Measurements from ENCODE around the gene GDF10. TPM values are rescaled to one million over a fixed set of nuclear protein-coding genes. Genes with fewer than 3 reads are reported as not detected.

The GDF10 gene
- total and polyA plus RNA-seq, 10 of the 15 experiments (the other 5 are each of a cell fraction or from before 2014, with no cell fraction given): not detected

DNA sequence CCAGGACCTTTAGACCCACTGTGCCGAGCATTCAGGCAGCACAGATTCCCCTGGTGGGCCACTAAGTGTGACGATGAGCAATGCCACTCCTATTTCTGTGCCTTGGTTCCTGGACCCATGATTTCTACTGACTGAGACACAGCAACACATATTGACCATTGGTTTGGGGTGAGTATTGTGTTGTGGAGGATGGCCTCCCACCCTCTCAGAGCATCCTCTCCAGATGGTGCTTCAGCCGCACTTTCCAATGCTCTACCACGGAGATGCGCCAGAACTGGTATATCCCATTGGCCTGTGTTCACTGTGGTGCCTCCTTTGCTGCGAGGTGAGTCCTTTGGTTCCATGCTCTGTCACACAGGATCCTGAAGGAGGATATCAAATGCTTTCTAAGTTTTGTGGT, 10.1 kb upstream of the GDF10 start:
- Histone ChIP-seq H3K79me2 (ENCODE audit: control insufficient read depth, insufficient read depth, low read length) (no peaks in the 10 kb centered on the region), H3K27ac (ENCODE audit: control insufficient read depth, insufficient read depth) (no peak overlapping the region), H3K9ac (ENCODE audit: control insufficient read depth, insufficient read depth, low read length) (no peak overlapping the region), H3K4me3 (no peak overlapping the region), H3K36me3 (ENCODE audit: control insufficient read depth in 2 of 2, insufficient read depth in 2 of 2, low read length in 1 of 2) (no peaks in the 10 kb centered on the region), H4K20me1 (ENCODE audit: control insufficient read depth, insufficient read depth) (no peaks in the 10 kb centered on the region), H3K4me1 (ENCODE audit: control insufficient read depth, insufficient read depth, low read length) (no peaks in the 10 kb centered on the region), H3K9me3 (replicated peaks; ENCODE audit: control insufficient read depth, insufficient read depth, low read length) (no peaks in the 10 kb centered on the region), H2AFZ (ENCODE audit: control insufficient read depth, low read depth, low read length) (no peak overlapping the region), H3K4me2 (ENCODE audit: control insufficient read depth, insufficient read depth) (no peak overlapping the region), H3K27me3 (replicated peaks in 1 of 2; ENCODE audit: control insufficient read depth in 2 of 2, insufficient read depth in 2 of 2, low read length in 1 of 2) (no peaks in the 10 kb centered on the region; a peak in 1 of 4 replicates)
- ChIA-PET SMC1A (ENCODE audit: uncharacterized antibody, unreplicated experiment) (no interaction called here), CTCF (interaction anchor here (1.4 to 2.1 kb wide), 2 partner anchors 24 to 242 kb away, joined by 4 to 7 read pairs; no protein-coding TSS in a partner anchor), RAD21 (ENCODE audit: unreplicated experiment) (no interaction called here), POLR2A (no interaction called here)
- no TSS peak for BruUV-seq (replicated peaks)
- no peak for FAIRE-seq
- in situ Hi-C loops (cut with MboI) (no loop called here), intact Hi-C loops (cut with micrococcal nuclease; ENCODE audit: unreplicated experiment) (no loop called here)
- 39% methylated on average over 6 of the region's 6 CpGs for WGBS (ENCODE audit: insufficient coverage, insufficient replicate concordance, low lambda C conversion rate, missing lambda C conversion rate)
- DNase-seq (ENCODE audit: low read depth, low spot score): no peak
- ATAC-seq: no peak
- TF ChIP-seq SIX5 (IDR thresholded peaks at IDR 0.05; ENCODE audit: low read depth, low read length, severe bottlenecking) (no peak), MTA2 (IDR thresholded peaks at IDR 0.05; ENCODE audit: low read depth) (no peak), SMARCA5 (IDR thresholded peaks at IDR 0.05) (no peak), POLR2A (IDR thresholded peaks at IDR 0.05; ENCODE audit: low read depth, low read length) (no peak), EZH2 (IDR thresholded peaks at IDR 0.05; ENCODE audit: borderline replicate concordance, control insufficient read depth, low read depth, low read length) (no peak), SUZ12 (IDR thresholded peaks at IDR 0.05; ENCODE audit: unreplicated experiment) (no peak), TCF3 (IDR thresholded peaks at IDR 0.05; ENCODE audit: borderline replicate concordance, insufficient read depth, low read depth, low read length) (no peak), ETV6 (conservative IDR thresholded peaks at IDR 0.05 in 1 of 2, IDR thresholded peaks at IDR 0.05 in 1 of 2; ENCODE audit: borderline replicate concordance in 1 of 2, low read depth in 1 of 2) (no peak), SMAD5 (IDR thresholded peaks at IDR 0.05; ENCODE audit: low read depth) (no peak)

DNA sequence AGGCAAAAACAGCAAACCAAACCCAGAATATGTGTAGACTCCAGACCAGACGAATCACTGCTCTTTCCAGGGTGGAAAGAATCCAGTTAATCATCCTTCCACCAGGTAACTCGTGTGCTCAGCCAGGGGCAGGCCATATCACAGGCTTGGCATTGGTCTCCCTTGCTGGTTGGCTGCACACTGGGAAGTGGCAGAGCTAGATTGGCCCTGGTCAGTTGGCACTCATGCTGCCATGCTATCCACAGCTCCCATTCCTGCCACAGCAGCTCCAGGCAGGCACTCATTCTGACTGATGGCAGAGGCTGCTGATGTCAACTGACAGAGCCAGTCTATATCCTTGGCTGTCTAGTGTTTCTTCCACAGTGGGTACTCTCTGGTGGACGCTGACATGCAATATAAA, 9.7 kb upstream of the GDF10 start:
- Histone ChIP-seq H3K27me3 (replicated peaks in 1 of 2; ENCODE audit: control insufficient read depth in 2 of 2, insufficient read depth in 2 of 2, low read length in 1 of 2) (no peaks in the 10 kb centered on the region; a peak in 1 of 4 replicates), H2AFZ (ENCODE audit: control insufficient read depth, low read depth, low read length) (no peak overlapping the region), H3K4me3 (no peak overlapping the region), H4K20me1 (ENCODE audit: control insufficient read depth, insufficient read depth) (no peaks in the 10 kb centered on the region), H3K36me3 (ENCODE audit: control insufficient read depth in 2 of 2, insufficient read depth in 2 of 2, low read length in 1 of 2) (no peaks in the 10 kb centered on the region), H3K4me2 (ENCODE audit: control insufficient read depth, insufficient read depth) (no peak overlapping the region), H3K9ac (ENCODE audit: control insufficient read depth, insufficient read depth, low read length) (no peak overlapping the region), H3K27ac (ENCODE audit: control insufficient read depth, insufficient read depth) (no peak overlapping the region), H3K79me2 (ENCODE audit: control insufficient read depth, insufficient read depth, low read length) (no peaks in the 10 kb centered on the region), H3K4me1 (ENCODE audit: control insufficient read depth, insufficient read depth, low read length) (no peaks in the 10 kb centered on the region), H3K9me3 (replicated peaks; ENCODE audit: control insufficient read depth, insufficient read depth, low read length) (no peaks in the 10 kb centered on the region)
- in situ Hi-C loops (cut with MboI) (no loop called here), intact Hi-C loops (cut with micrococcal nuclease; ENCODE audit: unreplicated experiment) (no loop called here)
- ATAC-seq (no peak), FAIRE-seq (no peak), DNase-seq (ENCODE audit: low read depth, low spot score) (no peak)
- TF ChIP-seq, protein P1, sequence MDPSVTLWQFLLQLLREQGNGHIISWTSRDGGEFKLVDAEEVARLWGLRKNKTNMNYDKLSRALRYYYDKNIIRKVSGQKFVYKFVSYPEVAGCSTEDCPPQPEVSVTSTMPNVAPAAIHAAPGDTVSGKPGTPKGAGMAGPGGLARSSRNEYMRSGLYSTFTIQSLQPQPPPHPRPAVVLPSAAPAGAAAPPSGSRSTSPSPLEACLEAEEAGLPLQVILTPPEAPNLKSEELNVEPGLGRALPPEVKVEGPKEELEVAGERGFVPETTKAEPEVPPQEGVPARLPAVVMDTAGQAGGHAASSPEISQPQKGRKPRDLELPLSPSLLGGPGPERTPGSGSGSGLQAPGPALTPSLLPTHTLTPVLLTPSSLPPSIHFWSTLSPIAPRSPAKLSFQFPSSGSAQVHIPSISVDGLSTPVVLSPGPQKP (IDR thresholded peaks at IDR 0.05; ENCODE audit: low read depth, low read length): no peak
- TF ChIP-seq POU2F2 (IDR thresholded peaks at IDR 0.05; ENCODE audit: borderline replicate concordance, low read depth, low read length): no peak
- no TSS peak for BruUV-seq (replicated peaks)
- WGBS (ENCODE audit: insufficient coverage, insufficient replicate concordance, low lambda C conversion rate, missing lambda C conversion rate): 0% methylated on average over 3 of the region's 3 CpGs
- ChIA-PET CTCF (interaction anchor here (1.3 kb wide), 1 partner anchor 243 kb away, joined by 5 read pairs; no protein-coding TSS in a partner anchor), RAD21 (ENCODE audit: unreplicated experiment) (no interaction called here), SMC1A (ENCODE audit: uncharacterized antibody, unreplicated experiment) (no interaction called here), POLR2A (no interaction called here)
